T-cell (primary cell): Measurements from ENCODE around the gene NAGPA. TPM values are rescaled to one million over a fixed set of nuclear protein-coding genes. Genes with fewer than 3 reads are reported as not detected.
A peak's percentile ranks its signal among the peaks of the same experiment; 100 is the strongest.
"Not testable (repeated sequence)": the region's sequence is repeated elsewhere in the genome, so short reads cannot be mapped to it uniquely, and the experiment has no call there.

Experiments used
- ATAC-seq, 4 experiments: fragments of 200-7000 bp in 3 of 4; fragments of 150-1000 bp in 1 of 4; cut with Tn5 transposase; replicated peaks in 1 of 4; 1 replicate in 3 of 4; 2 replicates in 1 of 4; pipeline ENCODE4 v1.10.0; 2021; ENCODE audit warnings: moderate library complexity in 3 of 4, mild to moderate bottlenecking in 2 of 4, moderate number of reproducible peaks in 1 of 4
- CTCF ChIA-PET, 2 donors: fragments of 300-600 bp; sonication (Branson Sonifier 250); formaldehyde crosslinking; loops; one replicate each; lab custom pipeline; 2022; ENCODE audit warnings: antibody characterized with exemption in 2 of 2; lab: Charles Lee
- POLR2A ChIA-PET, 2 donors: fragments of 300-600 bp; sonication (Branson Sonifier 250); formaldehyde crosslinking; loops; one replicate each; lab custom pipeline; 2022; ENCODE audit warnings: antibody characterized with exemption in 2 of 2; lab: Charles Lee
- DNase-seq, 35 experiments: peaks; one replicate each; pipeline versions ENCODE4 v3.0.0 to v3.0.0-alpha.2; 2013 to 2023
- H3K27ac ChIP-seq: one replicate; pipeline ENCODE4 v1.5.1; 2013; ENCODE audit warnings: low read length
- H3K27me3 ChIP-seq, 2 experiments: replicated peaks in 1 of 2; 1 replicate in 1 of 2; 2 replicates in 1 of 2; pipeline versions ENCODE4 v1.6.1 to v1.7.0; 2013; ENCODE audit warnings: low read length in 1 of 2, mixed read lengths in 1 of 2; ENCODE audit not compliant: control insufficient read depth in 2 of 2, insufficient read depth in 2 of 2; ENCODE audit errors: extremely low read depth in 1 of 2
- H3K36me3 ChIP-seq, 2 donors: 1 replicate in 1 of 2; 2 replicates in 1 of 2; pipeline versions ENCODE4 v1.6.1 to v1.7.0; 2013; ENCODE audit warnings: low read length in 1 of 2; ENCODE audit not compliant: control insufficient read depth in 2 of 2, insufficient read depth in 1 of 2; ENCODE audit errors: extremely low read depth in 1 of 2
- H3K4me1 ChIP-seq, 2 experiments: 1 replicate in 1 of 2; 2 replicates in 1 of 2; pipeline versions ENCODE4 v1.6.1 to v1.7.0; 2013; ENCODE audit warnings: low read length in 2 of 2, mixed read lengths in 1 of 2; ENCODE audit not compliant: insufficient read depth in 2 of 2, control insufficient read depth in 1 of 2; ENCODE audit errors: extremely low read depth in 1 of 2
- H3K4me3 ChIP-seq, 2 donors: 1 replicate in 1 of 2; 2 replicates in 1 of 2; pipeline versions ENCODE4 v1.5.1 to v1.7.0; 2013; ENCODE audit warnings: mild to moderate bottlenecking in 2 of 2, low read length in 1 of 2, moderate library complexity in 1 of 2; ENCODE audit not compliant: control insufficient read depth in 1 of 2; ENCODE audit errors: extremely low read depth in 1 of 2
- H3K9me3 ChIP-seq: 2 replicates; pipeline ENCODE4 v1.7.0; 2013
- H3K27ac Mint-ChIP-seq, 2 donors: one replicate each; pipeline ENCODE4 v1.8.0; 2020 to 2021; ENCODE audit warnings: mild to moderate bottlenecking in 2 of 2, mixed read lengths in 2 of 2
- H3K27me3 Mint-ChIP-seq, 2 donors: one replicate each; pipeline ENCODE4 v1.8.0; 2021 to 2022; ENCODE audit warnings: mixed read lengths in 2 of 2
- H3K36me3 Mint-ChIP-seq: one replicate; pipeline ENCODE4 v1.8.0; 2021; ENCODE audit warnings: mixed read lengths
- H3K4me1 Mint-ChIP-seq, 3 donors: one replicate each; pipeline ENCODE4 v1.8.0; 2020 to 2022; ENCODE audit warnings: mixed read lengths in 3 of 3, mild to moderate bottlenecking in 1 of 3
- H3K4me3 Mint-ChIP-seq, 3 donors: one replicate each; pipeline ENCODE4 v1.8.0; 2020 to 2022; ENCODE audit warnings: mild to moderate bottlenecking in 3 of 3, mixed read lengths in 3 of 3, moderate library complexity in 3 of 3
- H3K9me3 Mint-ChIP-seq, 3 donors: one replicate each; pipeline ENCODE4 v1.8.0; 2020 to 2022; ENCODE audit warnings: mixed read lengths in 3 of 3
- whole genome bisulfite sequencing: methylation state at CpG from one replicate; pipeline ENCODE4 v1.1.5; 2013; ENCODE audit warnings: missing lambda C conversion rate; ENCODE audit not compliant: insufficient coverage; 5-methylcytosine and 5-hydroxymethylcytosine counted together
- total RNA-seq, 35 experiments: library from RNA in 6 of 35; stranded (reverse) in 6 of 35; fragments of 120-200 nt in 1 of 35; gene quantifications; one replicate each; pipeline versions ENCODE4 v1.2.1 to v1.2.4 and lab custom pipeline; 2013 to 2026

NAGPA gene
- total RNA-seq, 5 donors from 2014 or later (not counting 1 experiment from before 2014, with no cell fraction given), result 26.2 to 33.6 (median 29.7) TPM

DNA sequence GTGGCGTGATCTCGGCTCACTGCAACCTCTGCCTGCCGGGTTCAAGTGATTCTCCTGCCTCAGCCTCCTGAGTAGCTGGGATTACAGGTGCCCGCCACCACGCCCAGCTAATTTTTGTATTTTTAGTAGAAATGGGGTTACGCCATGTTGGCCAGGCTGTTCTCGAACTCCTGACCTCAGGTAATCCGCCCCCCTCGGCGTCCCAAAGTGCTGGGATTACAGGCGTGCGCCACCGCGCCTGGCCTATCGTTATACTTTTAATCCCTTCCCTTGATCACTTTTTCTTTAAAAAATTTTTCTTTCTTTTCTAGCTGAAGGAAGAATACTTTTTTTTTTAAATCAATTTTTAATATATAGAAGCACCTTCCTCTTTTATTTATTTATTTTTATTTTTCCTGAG lies 40.0 kb upstream of the NAGPA start:
- DNase-seq, H3K27ac ChIP-seq, H3K9me3 Mint-ChIP-seq, H3K9me3 ChIP-seq, H3K27me3 ChIP-seq, H3K27me3 Mint-ChIP-seq, CTCF ChIA-PET, H3K4me3 ChIP-seq, H3K27ac Mint-ChIP-seq, ATAC-seq: not testable (repeated sequence)
- Mint-ChIP-seq H3K4me3 (peak overlapping the region in 1 of 3 donors; percentile 96), H3K4me1 (peaks cover 28 to 36% (median 33%) of the 10 kb centered on the region in 3 donors), H3K36me3 (peaks cover 24% of the 10 kb centered on the region)
- H3K36me3 ChIP-seq, result peaks cover 11 to 34% of the 10 kb centered on the region in 2 donors
- H3K4me1 ChIP-seq, result peaks cover 10 to 20% of the 10 kb centered on the region in 2 experiments
- WGBS, result no CpG with 5 or more reads among the region's 15 CpGs
- POLR2A ChIA-PET, result interaction anchor here in 1 of 2 donors (0.6 kb wide), 1 partner anchor 21 kb away, joined by 4 read pairs; no protein-coding TSS in a partner anchor

GRCh38 chr16:5073279-5073629 lies 39.5 kb upstream of the NAGPA start:
- no peak overlapping the region for H3K27ac ChIP-seq
- Mint-ChIP-seq H3K9me3 (no peaks in the 10 kb centered on the region), H3K4me3 (peak overlapping the region; percentile 96 to 97 (median 96))

DNA sequence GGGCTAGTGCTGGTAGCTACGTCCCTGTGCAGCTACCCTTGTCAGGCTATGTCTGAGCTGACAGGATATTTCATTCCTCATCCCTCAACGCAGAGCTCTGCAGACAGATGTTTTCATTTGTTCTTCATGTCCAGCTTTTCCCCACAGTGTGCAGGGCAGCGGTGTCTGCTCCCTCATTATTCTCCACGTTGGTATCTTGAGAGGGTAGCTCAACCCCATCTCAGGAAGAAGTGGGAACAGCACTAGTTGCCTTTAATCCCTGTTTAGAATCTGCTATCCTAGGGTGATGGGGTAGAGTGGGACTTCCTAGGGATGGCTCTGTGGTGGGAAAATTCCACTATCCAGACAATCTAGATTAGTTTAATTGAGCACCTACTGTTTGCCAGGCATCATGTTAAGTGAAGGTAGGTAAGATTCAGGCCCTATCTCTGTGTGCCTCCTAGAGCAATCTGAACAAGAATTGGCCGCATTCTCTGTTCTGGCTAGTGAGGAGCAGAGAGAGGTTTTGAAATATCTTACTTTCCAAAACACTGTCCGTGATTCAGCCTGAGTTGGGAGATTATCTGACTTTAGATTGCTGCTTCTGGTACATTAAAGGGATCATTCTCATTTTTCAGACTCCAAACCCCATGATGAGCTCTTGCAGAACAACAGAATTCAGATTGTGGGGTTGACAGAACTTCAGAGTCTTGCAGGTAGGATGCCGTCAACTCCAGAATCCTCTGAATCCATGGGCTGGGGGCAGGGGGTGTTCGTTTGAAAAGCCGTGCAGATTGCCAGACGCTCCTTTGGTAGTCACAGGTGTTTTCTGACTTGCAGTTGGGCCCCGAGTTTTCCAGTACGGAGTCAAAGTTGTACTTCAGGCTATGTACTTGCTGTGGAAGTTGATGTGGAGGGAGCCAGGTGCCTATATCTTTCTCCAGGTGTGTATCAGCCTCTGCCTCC lies 38.9 kb upstream of the NAGPA start:
- 79% methylated on average over 7 of the region's 12 CpGs for WGBS
- no peak for ATAC-seq
- Histone ChIP-seq H3K4me1 (peaks cover 10 to 20% of the 10 kb centered on the region in 2 experiments), H3K27me3 (no peaks in the 10 kb centered on the region), H3K36me3 (peaks cover 11 to 30% of the 10 kb centered on the region in 2 donors), H3K9me3 (no peaks in the 10 kb centered on the region), H3K27ac (peak overlapping the region; percentile 86), H3K4me3 (peak overlapping the region; percentile 67 to 77)
- Mint-ChIP-seq H3K27ac (peak overlapping the region; percentile 97), H3K9me3 (no peaks in the 10 kb centered on the region), H3K27me3 (no peaks in the 10 kb centered on the region), H3K4me3 (peak overlapping the region; percentile 96 to 97 (median 96)), H3K36me3 (peaks cover 21% of the 10 kb centered on the region), H3K4me1 (peaks cover 28 to 36% (median 33%) of the 10 kb centered on the region in 3 donors)
- ChIA-PET POLR2A (interaction anchor here in 1 of 2 donors (0.5 to 0.6 kb wide), 3 partner anchors 11 to 118 kb away, joined by 3 to 7 read pairs (median 3); no protein-coding TSS in a partner anchor), CTCF (interaction anchor here in 1 of 2 donors (0.8 to 1.4 kb wide), 2 partner anchors 12 to 26 kb away, joined by 3 to 4 read pairs; no protein-coding TSS in a partner anchor)
- DNase-seq, result no peak

More at GRCh38 chr16:5073279-5073629, 39.5 kb upstream of the NAGPA start:
- DNase-seq (no peak), ATAC-seq (no peak)
- no peak overlapping the region for H3K4me3 ChIP-seq
- CTCF ChIA-PET, result no interaction called here
- Mint-ChIP-seq H3K27ac (peak overlapping the region; percentile 72 to 97), H3K27me3 (no peaks in the 10 kb centered on the region), H3K4me1 (peaks cover 28 to 36% (median 33%) of the 10 kb centered on the region in 3 donors), H3K36me3 (peaks cover 24% of the 10 kb centered on the region)
- POLR2A ChIA-PET, result no interaction called here
- WGBS, result no CpG with 5 or more reads among the region's 2 CpGs
- H3K36me3 ChIP-seq, result peaks cover 11 to 32% of the 10 kb centered on the region in 2 donors
- H3K27me3 ChIP-seq, result no peaks in the 10 kb centered on the region
- H3K4me1 ChIP-seq, result peaks cover 10 to 20% of the 10 kb centered on the region in 2 experiments
- H3K9me3 ChIP-seq, result no peaks in the 10 kb centered on the region

- no peaks in the 10 kb centered on the region for H3K27me3 ChIP-seq
- Mint-ChIP-seq H3K27ac (peak within 1 kb of the TSS; percentile 97), H3K4me1 (peaks cover 28 to 36% (median 33%) of the 10 kb centered on the region in 3 donors), H3K27me3 (no peaks in the 10 kb centered on the region), H3K4me3 (peak within 1 kb of the TSS; percentile 96 to 97 (median 96)), H3K36me3 (peaks cover 21% of the 10 kb centered on the region), H3K9me3 (no peaks in the 10 kb centered on the region)
- peak within 1 kb of the TSS; percentile 67 to 77 for H3K4me3 ChIP-seq
- DNase-seq, result peak; percentile 76 to 95 (median 86)
- peak within 1 kb of the TSS; percentile 86 for H3K27ac ChIP-seq
- under 1% methylated on average over 49 of the region's 53 CpGs for WGBS
- peaks cover 10 to 20% of the 10 kb centered on the region in 2 experiments for H3K4me1 ChIP-seq
- peak; percentile 91 to 94 (median 93) for ATAC-seq
- peaks cover 8 to 22% of the 10 kb centered on the region in 2 donors for H3K36me3 ChIP-seq
- POLR2A ChIA-PET, result interaction anchor here in 1 of 2 donors (0.5 to 0.6 kb wide), 2 partner anchors 50 to 118 kb away, joined by 3 to 7 read pairs; no protein-coding TSS in a partner anchor
- no peaks in the 10 kb centered on the region for H3K9me3 ChIP-seq
- CTCF ChIA-PET, result interaction anchor here in 1 of 2 donors (0.8 to 1.4 kb wide), 2 partner anchors 13 to 26 kb away, joined by 3 to 4 read pairs; no protein-coding TSS in a partner anchor
Measured at GRCh38 chr16:5071681-5072333, 38.1 kb upstream of the NAGPA start, which contains the start of gene ALG1. Gene ALG1, plus strand, starts transcription at chr16:5071843. Its CDS starts 7 bp downstream, at chr16:5071850.

DNA sequence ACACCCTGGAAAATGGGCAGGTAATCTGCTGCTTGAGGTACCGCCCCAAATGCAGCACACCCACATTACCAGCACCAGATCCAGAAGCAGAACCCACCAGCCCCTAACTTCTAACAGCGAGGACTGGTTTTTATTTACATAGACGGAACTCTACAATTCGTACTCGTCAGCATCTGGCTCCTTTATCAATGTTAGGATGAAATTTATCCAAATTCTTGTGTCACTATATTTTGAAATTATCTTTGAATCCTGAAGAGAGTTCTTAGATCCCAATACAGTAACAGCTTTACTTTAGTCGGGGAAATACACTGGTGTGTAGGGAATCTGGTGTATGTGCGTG lies 37.6 kb upstream of the NAGPA start:
- Histone ChIP-seq H3K9me3 (no peaks in the 10 kb centered on the region), H3K4me3 (peak overlapping the region; percentile 67 to 77), H3K4me1 (peaks cover 10 to 20% of the 10 kb centered on the region in 2 experiments), H3K27ac (peak overlapping the region; percentile 86), H3K27me3 (no peaks in the 10 kb centered on the region), H3K36me3 (peaks cover 8 to 19% of the 10 kb centered on the region in 2 donors)
- Mint-ChIP-seq H3K27me3 (no peaks in the 10 kb centered on the region), H3K4me1 (peaks cover 28 to 36% (median 33%) of the 10 kb centered on the region in 3 donors), H3K27ac (peak overlapping the region; percentile 97), H3K36me3 (peaks cover 19% of the 10 kb centered on the region), H3K9me3 (no peaks in the 10 kb centered on the region), H3K4me3 (peak overlapping the region; percentile 96 to 97 (median 96))
- ATAC-seq, result no peak
- WGBS, result no CpG with 5 or more reads among the region's 7 CpGs
- POLR2A ChIA-PET, result no interaction called here
- CTCF ChIA-PET, result no interaction called here
- DNase-seq, result no peak
